HEK293 (cell line): ENCODE measurements around the gene LFNG.

Source experiments
- CTCF ChIP-seq: fragments of 450-650 bp; formaldehyde crosslinking; IDR thresholded peaks from 2 replicates; pipeline ENCODE4 v1.5.1; 2016; ENCODE audit warnings: missing biosample characterization, missing genetic modification characterization
- GLIS1 ChIP-seq: fragments of 450-650 bp; formaldehyde crosslinking; IDR thresholded peaks from 2 replicates; pipeline ENCODE4 v1.5.1; 2016; ENCODE audit warnings: missing biosample characterization, missing genetic modification characterization
- REST ChIP-seq: fragments of 450-650 bp; formaldehyde crosslinking; IDR thresholded peaks from 2 replicates; pipeline ENCODE4 v1.5.1; 2016; ENCODE audit warnings: missing biosample characterization, missing genetic modification characterization
- ZBTB8A ChIP-seq: fragments of 450-650 bp; formaldehyde crosslinking; IDR thresholded peaks from 2 replicates; pipeline ENCODE4 v1.5.1; 2016; ENCODE audit warnings: missing biosample characterization, missing genetic modification characterization
- ZFP41 ChIP-seq: fragments of 450-650 bp; formaldehyde crosslinking; IDR thresholded peaks from 2 replicates; pipeline ENCODE4 v1.5.1; 2016; ENCODE audit warnings: missing biosample characterization, missing genetic modification characterization, borderline replicate concordance
- ZNF10 ChIP-seq: fragments of 450-650 bp; formaldehyde crosslinking; IDR thresholded peaks from 2 replicates; pipeline ENCODE4 v1.5.1; 2017; ENCODE audit warnings: missing biosample characterization, missing genetic modification characterization
- ZNF292 ChIP-seq: fragments of 450-650 bp; formaldehyde crosslinking; IDR thresholded peaks from 2 replicates; pipeline ENCODE4 v1.5.1; 2016; ENCODE audit warnings: low read depth, missing biosample characterization, missing genetic modification characterization, borderline replicate concordance
- ZNF514 ChIP-seq: fragments of 450-650 bp; formaldehyde crosslinking; IDR thresholded peaks from 2 replicates; pipeline ENCODE4 v1.5.1; 2016; ENCODE audit warnings: missing biosample characterization, missing genetic modification characterization
- ZNF549 ChIP-seq: fragments of 450-650 bp; IDR thresholded peaks from 2 replicates; pipeline ENCODE4 v1.5.1; 2018; ENCODE audit warnings: missing biosample characterization, missing genetic modification characterization, mild to moderate bottlenecking, inconsistent platforms, moderate library complexity
- ZNF776 ChIP-seq: fragments of 450-650 bp; formaldehyde crosslinking; IDR thresholded peaks from 2 replicates; pipeline ENCODE4 v1.5.0; 2017; ENCODE audit warnings: missing biosample characterization, missing genetic modification characterization, borderline replicate concordance

- TF ChIP-seq CTCF (tag by site-specific recombination) (no peak), ZNF549 (tag by site-specific recombination) (no peak), ZNF10 (no peak), REST (tag by site-specific recombination) (no peak), ZNF514 (tag by site-specific recombination) (no peak), GLIS1 (tag by site-specific recombination) (peak; percentile 62), ZBTB8A (tag by site-specific recombination) (no peak), ZNF292 (tag by site-specific recombination) (no peak), ZFP41 (tag by site-specific recombination) (no peak), ZNF776 (no peak)
These were observed 10.8 kb downstream of the LFNG start for GRCh38 chr7:2530071-2530987.
